B cell (primary cell): ENCODE data around the gene SAC3D1. TPM values are rescaled to one million over a fixed set of nuclear protein-coding genes. Genes with fewer than 3 reads are reported as not detected.

ENCODE experiments used
- ATAC-seq: fragments of 200-7000 bp; cut with Tn5 transposase; one replicate; pipeline ENCODE4 v1.10.0; 2021; ENCODE audit warnings: low read depth, mild to moderate bottlenecking, moderate number of reproducible peaks, moderate library complexity
- CTCF ChIA-PET: fragments of 350-600 bp; sonication (Branson Sonifier 250); formaldehyde crosslinking; loops from one replicate; lab custom pipeline; 2021; ENCODE audit warnings: antibody characterized with exemption, inconsistent platforms; lab: Charles Lee
- POLR2A ChIA-PET: fragments of 350-600 bp; sonication (Branson Sonifier 250); formaldehyde crosslinking; loops from one replicate; lab custom pipeline; 2021; ENCODE audit warnings: antibody characterized with exemption; lab: Charles Lee
- DNase-seq: peaks from one replicate; pipeline ENCODE4 v3.0.0; 2013
- H2AFZ ChIP-seq: 2 replicates; pipeline ENCODE4 v1.6.1; 2012; ENCODE audit warnings: mild to moderate bottlenecking, low read depth, low read length; ENCODE audit not compliant: insufficient read depth, poor library complexity, severe bottlenecking
- H3K27ac ChIP-seq, 2 donors: 1 replicate in 1 of 2; 2 replicates in 1 of 2; pipeline ENCODE4 v1.5.1; 2012 to 2013; ENCODE audit warnings: low read length in 2 of 2, mild to moderate bottlenecking in 2 of 2, moderate library complexity in 1 of 2
- H3K27me3 ChIP-seq, 4 experiments: fragments of 200-600 bp in 1 of 4; sonication (generic) in 1 of 4; replicated peaks in 1 of 4; 1 replicate in 2 of 4; 2 replicates in 2 of 4; pipeline versions ENCODE4 v1.6.1 to v1.7.0; 2013 to 2016; ENCODE audit warnings: low read length in 3 of 4, mild to moderate bottlenecking in 2 of 4, mixed read lengths in 1 of 4, moderate library complexity in 1 of 4; ENCODE audit not compliant: insufficient read depth in 4 of 4, control insufficient read depth in 3 of 4; ENCODE audit errors: control extremely low read depth in 1 of 4
- H3K36me3 ChIP-seq, 2 experiments: replicated peaks in 1 of 2; 1 replicate in 1 of 2; 2 replicates in 1 of 2; pipeline versions ENCODE4 v1.6.1 to v1.7.1; 2013; ENCODE audit warnings: low read length in 1 of 2; ENCODE audit not compliant: insufficient read depth in 2 of 2, control insufficient read depth in 1 of 2; ENCODE audit errors: control extremely low read depth in 1 of 2, extremely low read depth in 1 of 2
- H3K4me1 ChIP-seq, 2 donors: fragments of 200-600 bp in 1 of 2; sonication (generic) in 1 of 2; 1 replicate in 1 of 2; 2 replicates in 1 of 2; pipeline versions ENCODE4 v1.5.1 to v1.6.1; 2013 to 2017; ENCODE audit warnings: low read length in 2 of 2; ENCODE audit not compliant: control insufficient read depth in 2 of 2, insufficient read depth in 2 of 2
- H3K4me2 ChIP-seq: replicated peaks from 2 replicates; pipeline ENCODE3; 2012; ENCODE audit warnings: mild to moderate bottlenecking, low read depth, low read length; ENCODE audit not compliant: poor library complexity, severe bottlenecking
- H3K4me3 ChIP-seq, 5 experiments: fragments of 200-600 bp in 1 of 5; sonication (generic) in 1 of 5; 1 replicate in 3 of 5; 2 replicates in 2 of 5; pipeline versions ENCODE4 v1.5.1 to v1.7.0; 2011 to 2016; ENCODE audit warnings: low read length in 4 of 5, mild to moderate bottlenecking in 4 of 5, low read depth in 2 of 5, control low read depth in 1 of 5, moderate library complexity in 1 of 5; ENCODE audit not compliant: insufficient read depth in 1 of 5; ENCODE audit errors: control extremely low read depth in 1 of 5, extremely low read depth in 1 of 5
- H3K79me2 ChIP-seq: fragments of 200-600 bp; sonication (generic); one replicate; pipeline ENCODE4 v1.6.0; 2016; ENCODE audit warnings: low read length; ENCODE audit not compliant: control insufficient read depth, insufficient read depth
- H3K9ac ChIP-seq: fragments of 200-600 bp; sonication (generic); 2 replicates; pipeline ENCODE4 v1.6.1; 2017; ENCODE audit warnings: mild to moderate bottlenecking, low read length, moderate library complexity
- H3K9me3 ChIP-seq, 3 donors: one replicate each; pipeline versions ENCODE4 v1.6.1 to v1.7.1; 2013; ENCODE audit warnings: low read length in 2 of 3; ENCODE audit not compliant: control insufficient read depth in 2 of 3, insufficient read depth in 1 of 3; ENCODE audit errors: control extremely low read depth in 1 of 3
- H4K20me1 ChIP-seq: 2 replicates; pipeline ENCODE4 v1.6.0; 2012; ENCODE audit warnings: mild to moderate bottlenecking, low read length; ENCODE audit not compliant: insufficient read depth, control insufficient read depth, poor library complexity, severe bottlenecking
- H3K27ac Mint-ChIP-seq: one replicate; pipeline ENCODE4 v1.8.0; 2021; ENCODE audit warnings: mixed read lengths
- H3K27me3 Mint-ChIP-seq: one replicate; pipeline ENCODE4 v1.8.0; 2021; ENCODE audit warnings: mixed read lengths
- H3K4me1 Mint-ChIP-seq: one replicate; pipeline ENCODE4 v1.8.0; 2021; ENCODE audit warnings: mixed read lengths
- H3K4me3 Mint-ChIP-seq: one replicate; pipeline ENCODE4 v1.8.0; 2021; ENCODE audit warnings: mixed read lengths
- H3K9me3 Mint-ChIP-seq: one replicate; pipeline ENCODE4 v1.8.0; 2022; ENCODE audit warnings: mixed read lengths; ENCODE audit not compliant: insufficient read depth
- EZH2 ChIP-seq: IDR thresholded peaks from 2 replicates; pipeline ENCODE4 v1.6.1; 2012; ENCODE audit warnings: borderline replicate concordance, low read depth, mild to moderate bottlenecking, moderate library complexity, low read length; ENCODE audit not compliant: insufficient read depth, poor library complexity, severe bottlenecking
- WGBS: methylation state at CpG from one replicate; pipeline ENCODE4 v1.1.5; 2013; ENCODE audit warnings: missing lambda C conversion rate; ENCODE audit not compliant: insufficient coverage; 5-methylcytosine and 5-hydroxymethylcytosine counted together
- intact Hi-C: fragments of 100-400 bp; cut with micrococcal nuclease; formaldehyde crosslinking; loops from one replicate; pipeline ENCODE4 v1.10.0; 2022
- polyA plus RNA-seq: library from polyadenylated mRNA; depleted of rRNA; stranded (reverse); fragments of >200 nt; gene quantifications from 2 replicates; pipeline ENCODE4 v1.2.3, GENCODE V29; 2012
- total RNA-seq, 2 donors: library from RNA; stranded (reverse); fragments of 120-200 nt in 1 of 2; gene quantifications; 1 replicate in 1 of 2; 2 replicates in 1 of 2; pipeline versions ENCODE4 v1.2.3 to v1.2.4, GENCODE V29; 2013 to 2022
- TF ChIP-seq, protein P1 (sequence below): fragments of 200-600 bp; IDR thresholded peaks from one replicate; pipeline ENCODE4 v1.8.0; 2022; ENCODE audit warnings: antibody characterized with exemption, mild to moderate bottlenecking

SAC3D1 gene
- total and polyA plus RNA-seq, 2 donors (not counting 1 experiment from before 2014, with no cell fraction given), result 5.9 to 6.0 TPM

DNA sequence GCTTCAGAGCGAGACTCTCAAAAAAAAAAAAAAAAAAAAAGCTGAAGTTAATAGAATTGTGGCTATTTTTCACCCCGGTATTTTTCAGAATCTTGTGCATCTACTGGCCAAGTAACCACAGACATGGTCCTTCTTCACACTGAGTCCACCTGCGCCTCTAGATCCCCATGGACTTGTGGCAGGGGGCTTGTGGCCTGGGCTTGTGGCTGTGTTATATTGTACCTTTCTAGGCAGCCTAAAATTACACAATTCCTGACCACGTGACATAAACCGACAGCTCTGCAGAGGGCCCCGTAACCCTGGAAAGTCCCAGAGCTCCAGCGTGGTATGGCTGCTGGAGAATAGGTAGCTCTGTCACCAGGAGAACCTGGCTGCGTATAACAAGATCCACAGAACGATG is 28.2 kb downstream of the SAC3D1 start:
- Histone ChIP-seq H2AFZ (no peak overlapping the region), H3K27ac (no peak overlapping the region), H3K4me2 (no peak overlapping the region), H3K4me1 (peaks cover 0 to 11% of the 10 kb centered on the region in 2 donors), H3K4me3 (no peak overlapping the region), H3K9ac (no peak overlapping the region), H3K36me3 (no peaks in the 10 kb centered on the region), H3K9me3 (no peaks in the 10 kb centered on the region), H3K27me3 (no peaks in the 10 kb centered on the region), H4K20me1 (no peaks in the 10 kb centered on the region), H3K79me2 (no peaks in the 10 kb centered on the region)
- TF ChIP-seq, protein P1, sequence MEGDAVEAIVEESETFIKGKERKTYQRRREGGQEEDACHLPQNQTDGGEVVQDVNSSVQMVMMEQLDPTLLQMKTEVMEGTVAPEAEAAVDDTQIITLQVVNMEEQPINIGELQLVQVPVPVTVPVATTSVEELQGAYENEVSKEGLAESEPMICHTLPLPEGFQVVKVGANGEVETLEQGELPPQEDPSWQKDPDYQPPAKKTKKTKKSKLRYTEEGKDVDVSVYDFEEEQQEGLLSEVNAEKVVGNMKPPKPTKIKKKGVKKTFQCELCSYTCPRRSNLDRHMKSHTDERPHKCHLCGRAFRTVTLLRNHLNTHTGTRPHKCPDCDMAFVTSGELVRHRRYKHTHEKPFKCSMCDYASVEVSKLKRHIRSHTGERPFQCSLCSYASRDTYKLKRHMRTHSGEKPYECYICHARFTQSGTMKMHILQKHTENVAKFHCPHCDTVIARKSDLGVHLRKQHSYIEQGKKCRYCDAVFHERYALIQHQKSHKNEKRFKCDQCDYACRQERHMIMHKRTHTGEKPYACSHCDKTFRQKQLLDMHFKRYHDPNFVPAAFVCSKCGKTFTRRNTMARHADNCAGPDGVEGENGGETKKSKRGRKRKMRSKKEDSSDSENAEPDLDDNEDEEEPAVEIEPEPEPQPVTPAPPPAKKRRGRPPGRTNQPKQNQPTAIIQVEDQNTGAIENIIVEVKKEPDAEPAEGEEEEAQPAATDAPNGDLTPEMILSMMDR, result no peak
- no peak for TF ChIP-seq EZH2
- intact Hi-C loops, result no loop called here
- Mint-ChIP-seq H3K27me3 (no peaks in the 10 kb centered on the region), H3K4me3 (no peak overlapping the region), H3K4me1 (peaks cover 4% of the 10 kb centered on the region), H3K9me3 (no peaks in the 10 kb centered on the region), H3K27ac (peak overlapping the region; percentile 32)
- no peak for ATAC-seq
- ChIA-PET POLR2A (no interaction called here), CTCF (no interaction called here)
- DNase-seq, result no peak
- WGBS, result 32% methylated on average over 3 of the region's 9 CpGs

DNA sequence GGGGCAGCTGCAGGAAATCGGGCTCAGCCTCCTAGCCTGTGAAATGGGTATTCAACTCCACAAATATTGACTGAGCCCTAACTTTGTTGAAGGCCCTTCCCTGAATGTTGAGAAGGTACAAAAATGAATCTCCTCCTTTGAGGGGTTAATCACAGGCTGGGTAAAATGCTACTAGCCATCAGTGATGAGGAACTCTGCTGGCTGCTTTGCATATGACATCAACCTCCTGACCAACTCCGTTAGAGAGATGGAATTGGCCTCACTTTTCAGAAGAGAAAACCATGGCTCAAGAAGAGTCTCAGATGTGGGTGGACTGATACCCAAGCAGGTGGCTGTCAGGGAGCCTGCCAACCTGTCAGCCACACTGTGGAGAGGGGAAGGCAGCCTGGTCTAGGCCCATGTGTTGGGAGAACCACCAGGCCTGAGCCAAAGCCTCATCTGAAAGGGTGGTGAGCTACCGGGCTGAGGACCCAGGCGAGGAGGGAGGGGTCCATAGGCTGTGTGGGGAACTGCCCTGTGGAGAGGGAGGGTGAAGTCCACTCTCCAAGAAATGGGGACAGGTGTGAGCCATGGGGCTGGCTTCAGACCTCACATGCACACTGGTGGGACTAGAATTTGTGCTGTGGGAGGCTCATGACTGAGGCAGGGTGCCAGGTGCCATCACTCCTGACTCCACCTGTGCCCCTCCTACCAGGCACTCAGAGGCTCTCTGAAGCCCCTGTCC is 31.1 kb downstream of the SAC3D1 start:
- H3K9me3 ChIP-seq, result no peaks in the 10 kb centered on the region
- H4K20me1 ChIP-seq, result no peaks in the 10 kb centered on the region
- Mint-ChIP-seq H3K27ac (no peak overlapping the region), H3K4me3 (no peak overlapping the region), H3K9me3 (no peaks in the 10 kb centered on the region), H3K27me3 (no peaks in the 10 kb centered on the region), H3K4me1 (peaks cover 4% of the 10 kb centered on the region)
- POLR2A ChIA-PET, result no interaction called here
- H3K27ac ChIP-seq, result no peak overlapping the region
- H2AFZ ChIP-seq, result peak overlapping the region; percentile 21
- TF ChIP-seq, protein P1, result no peak
- no peak for TF ChIP-seq EZH2
- no peak overlapping the region for H3K9ac ChIP-seq
- H3K36me3 ChIP-seq, result no peaks in the 10 kb centered on the region
- DNase-seq, result no peak
- WGBS, result 88% methylated on average over 2 of the region's 4 CpGs
- intact Hi-C loops, result no loop called here
- no peak overlapping the region for H3K4me2 ChIP-seq
- H3K4me1 ChIP-seq, result peaks cover 0 to 11% of the 10 kb centered on the region in 2 donors
- no peaks in the 10 kb centered on the region for H3K79me2 ChIP-seq
- no peak for ATAC-seq
- H3K27me3 ChIP-seq, result no peaks in the 10 kb centered on the region
- CTCF ChIA-PET, result interaction anchor here (0.6 kb wide), 1 partner anchor 203 kb away, joined by 3 read pairs; no protein-coding TSS in a partner anchor
- no peak overlapping the region for H3K4me3 ChIP-seq
